ENCODE data around the gene HKDC1.
"Not testable (repeated sequence)": the region's sequence is repeated elsewhere in the genome, so short reads cannot be mapped to it uniquely, and the experiment has no call there.

The HKDC1 gene
- total RNA-seq, result 5.5 to 8.4 reads per million in 2 donors

GRCh38 chr10:69220041-69220451 lies at the start of gene HKDC1:
Gene HKDC1, plus strand, starts transcription at chr10:69220332. Its CDS starts 104 bp downstream, at chr10:69220436.
- DNase-seq, result no peak

DNA sequence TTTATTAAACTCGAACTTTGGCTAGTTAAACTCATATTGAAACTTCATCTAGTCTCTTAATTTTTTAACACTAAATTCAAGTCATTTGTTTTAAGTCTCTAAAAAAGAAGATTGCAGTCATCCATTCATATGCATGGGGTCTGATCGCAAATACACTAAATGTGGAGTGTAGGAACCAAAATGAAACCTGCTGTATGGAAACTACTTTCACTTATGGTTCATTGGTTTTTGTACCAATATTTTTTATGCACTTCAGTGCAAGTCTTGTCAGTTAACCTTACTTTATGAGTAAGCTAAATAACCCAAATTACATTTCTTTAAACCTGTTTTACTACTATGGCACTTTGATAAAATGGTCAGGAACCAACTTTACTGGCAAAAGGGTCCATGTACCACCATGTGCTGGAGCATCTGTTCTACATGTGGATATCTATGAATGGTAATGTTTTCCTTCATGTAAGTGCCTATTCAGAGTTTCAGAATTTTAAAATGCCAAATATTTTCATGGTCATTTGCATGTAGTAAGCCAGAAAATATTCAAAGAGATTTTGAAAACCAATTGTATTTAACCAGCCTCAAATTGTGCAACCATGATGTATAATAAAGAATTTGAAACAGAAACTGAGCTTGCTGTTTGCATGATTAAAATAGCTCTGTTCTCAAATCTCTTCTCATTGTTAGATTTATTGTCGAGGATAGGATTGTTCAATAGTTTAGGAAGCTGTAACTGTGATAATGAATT lies 47.7 kb upstream of the HKDC1 start:
- no peak for DNase-seq

- not testable (repeated sequence) for DNase-seq
Observed at GRCh38 chr10:69175326-69175725, 44.8 kb upstream of the HKDC1 start.

GRCh38 chr10:69176823-69177222 lies 43.3 kb upstream of the HKDC1 start:
- DNase-seq, result no peak

- DNase-seq, result peak; percentile 21
Observed at GRCh38 chr10:69179089-69179742, 40.9 kb upstream of the HKDC1 start.

DNA sequence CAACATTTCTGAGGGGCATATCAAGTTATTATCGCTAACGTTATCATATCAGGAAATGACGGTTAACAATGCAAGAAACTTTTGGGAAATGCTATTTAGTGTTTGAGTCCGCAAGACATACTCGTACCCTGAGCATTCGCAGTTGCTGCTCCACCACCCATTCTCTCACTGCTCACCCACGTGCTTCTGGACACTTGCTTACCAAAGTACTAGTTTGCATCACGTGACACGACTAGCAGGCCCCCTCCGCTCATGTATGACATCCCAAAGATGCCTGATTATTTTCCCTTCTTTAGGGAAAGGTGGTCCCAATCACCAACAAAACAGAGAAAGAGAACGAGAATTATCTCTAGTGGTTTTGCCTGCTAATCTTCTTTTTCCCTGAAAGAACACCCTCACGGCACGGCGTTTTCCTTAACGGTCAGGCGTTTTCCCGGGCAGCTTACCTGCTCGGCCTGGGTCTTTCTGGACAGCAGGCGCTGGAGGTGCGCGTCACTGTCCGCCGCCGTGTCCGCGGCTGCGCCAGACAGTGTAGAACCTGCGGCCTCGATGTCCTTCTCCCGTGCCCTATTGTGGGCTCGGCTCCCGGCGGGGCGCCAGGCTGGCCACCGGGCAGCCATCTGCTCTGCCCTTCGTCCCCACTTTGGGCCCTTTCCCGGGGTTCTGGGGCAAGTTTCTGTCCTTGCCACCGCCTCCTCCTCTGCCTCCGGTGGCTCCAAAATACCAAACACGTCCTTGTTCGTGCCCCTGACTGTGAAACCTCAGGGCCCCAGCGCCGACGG lies 40.2 kb upstream of the HKDC1 start, which contains the start of gene SUPV3L1:
Gene SUPV3L1, plus strand, starts transcription at position 492 of the 782 bp plus-strand sequence. Its CDS starts 58 bp downstream, at position 550.
- peak; percentile 74 for DNase-seq

- peak; percentile 1 for DNase-seq
Observed at GRCh38 chr10:69180525-69181204, 39.5 kb upstream of the HKDC1 start.

GRCh38 chr10:69181433-69181832 lies 38.7 kb upstream of the HKDC1 start:
- DNase-seq, result no peak

DNA sequence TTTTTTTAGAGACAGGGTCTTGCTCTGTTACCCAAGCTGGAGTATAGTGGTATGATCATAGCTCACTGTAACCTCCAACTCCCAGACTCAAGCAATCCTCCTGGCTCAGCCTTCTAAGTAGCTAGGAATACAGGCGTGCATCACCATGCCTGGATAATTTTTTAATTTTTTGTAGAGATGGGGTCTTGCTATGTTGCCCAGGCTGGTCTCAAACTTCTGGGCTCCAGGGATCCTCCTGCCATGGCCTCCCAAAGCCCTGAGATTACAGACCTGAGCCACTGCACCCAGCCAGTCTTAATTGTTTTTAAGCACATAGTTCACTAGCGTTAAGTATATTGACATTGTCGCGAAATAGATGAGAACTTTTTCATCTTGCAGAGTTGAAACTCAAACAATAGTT lies 38.1 kb upstream of the HKDC1 start:
- DNase-seq, result no peak

DNA sequence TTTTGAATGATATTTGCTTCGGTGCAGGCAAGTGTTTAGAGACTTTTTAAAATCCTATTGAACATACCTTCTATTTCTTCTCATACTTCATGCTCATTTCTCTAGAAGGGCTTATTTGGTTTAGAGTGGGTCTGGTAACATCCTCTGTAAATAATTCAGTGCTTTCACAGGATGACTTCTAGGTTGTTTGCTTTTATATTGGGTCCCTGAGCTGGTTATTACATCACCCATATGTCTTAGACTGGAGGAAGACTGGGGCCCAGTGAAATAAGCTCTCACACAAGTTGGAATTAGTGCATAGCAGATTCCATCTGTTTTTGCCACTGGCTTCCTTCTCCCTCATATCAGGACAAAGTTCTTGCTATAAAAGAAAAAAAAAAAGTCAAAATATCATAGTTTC lies 33.6 kb upstream of the HKDC1 start:
- no peak for DNase-seq

DNA sequence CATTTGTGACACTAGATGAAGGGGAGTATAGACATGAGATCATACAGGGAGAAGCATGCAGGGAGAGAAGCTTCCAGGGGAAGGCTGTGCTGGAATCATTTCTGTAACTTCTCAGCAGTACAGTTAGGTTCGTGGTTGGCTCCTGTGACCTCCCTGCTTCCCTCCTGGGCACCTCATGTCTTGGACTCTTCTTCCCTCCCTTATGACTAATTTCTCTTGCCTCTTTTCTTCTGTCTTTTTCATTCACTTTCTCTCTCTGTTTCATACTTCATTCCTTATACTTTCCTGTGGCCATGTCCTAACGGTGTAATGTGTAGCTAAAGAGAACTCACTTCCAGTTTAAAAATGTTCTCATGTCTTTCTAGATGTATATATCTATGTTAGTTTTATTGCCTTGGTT lies 19.1 kb upstream of the HKDC1 start:
- DNase-seq, result no peak

- DNase-seq, result no peak
Observed at GRCh38 chr10:69202332-69202731, 17.8 kb upstream of the HKDC1 start.

- no peak for DNase-seq
Observed at GRCh38 chr10:69208761-69209160, 11.4 kb upstream of the HKDC1 start.

DNA sequence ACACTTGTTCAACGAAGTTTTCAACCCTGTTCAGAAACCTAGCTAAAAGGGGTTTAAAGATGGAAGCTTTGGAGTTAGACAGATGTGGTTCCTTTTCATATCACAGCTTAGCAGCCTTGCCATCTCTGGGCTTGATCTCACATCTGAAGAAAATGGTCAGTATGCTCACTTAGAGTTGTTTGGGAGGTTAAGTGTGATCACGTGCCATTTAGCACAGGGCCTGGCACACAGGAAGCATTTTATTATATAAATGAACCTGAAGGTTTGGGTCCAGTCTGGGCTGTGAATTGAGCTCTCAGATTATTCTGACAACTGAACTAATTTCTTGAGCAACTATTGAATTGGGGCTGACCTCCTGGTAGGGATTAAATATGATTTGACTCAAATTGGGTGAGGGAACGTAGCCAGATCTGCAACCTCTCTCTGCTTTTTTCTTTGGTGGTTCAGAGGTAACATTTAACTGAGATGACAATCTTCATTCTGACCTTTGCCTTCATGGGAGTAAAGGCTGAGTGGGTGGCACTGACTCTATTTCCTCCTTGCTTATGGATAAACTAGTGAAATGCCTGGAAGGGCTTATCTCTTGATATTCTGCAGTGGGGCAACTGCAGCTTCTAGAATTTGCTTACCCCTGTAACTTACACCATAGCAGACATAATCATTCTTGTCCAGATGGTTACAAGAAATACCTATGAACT lies 10.2 kb upstream of the HKDC1 start:
- no peak for DNase-seq

DNA sequence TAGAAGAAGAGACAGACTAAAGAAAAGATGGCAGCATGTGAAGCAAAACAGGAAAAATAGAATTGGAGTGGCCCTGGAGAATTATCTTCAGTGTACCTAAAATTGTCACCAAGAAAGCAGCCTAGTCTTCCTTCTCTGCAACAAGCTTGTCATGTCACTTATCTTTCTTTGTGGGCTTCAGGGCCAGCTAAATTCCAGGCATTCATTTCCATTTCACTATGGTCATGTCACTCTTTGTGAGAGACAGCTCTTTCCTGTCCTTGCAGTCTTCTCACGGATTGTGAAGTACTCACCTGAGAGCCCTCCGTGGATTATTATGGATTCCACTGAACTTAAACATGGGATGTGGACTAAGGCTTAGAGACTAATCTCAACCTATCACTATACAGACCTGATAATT lies 9.0 kb upstream of the HKDC1 start:
- DNase-seq, result no peak

- no peak for DNase-seq
Observed at GRCh38 chr10:69211524-69211923, 8.6 kb upstream of the HKDC1 start.

GRCh38 chr10:69213591-69214311 lies 6.4 kb upstream of the HKDC1 start:
- no peak for DNase-seq

- DNase-seq, result no peak
Observed at GRCh38 chr10:69214666-69215131, 5.4 kb upstream of the HKDC1 start.

DNA sequence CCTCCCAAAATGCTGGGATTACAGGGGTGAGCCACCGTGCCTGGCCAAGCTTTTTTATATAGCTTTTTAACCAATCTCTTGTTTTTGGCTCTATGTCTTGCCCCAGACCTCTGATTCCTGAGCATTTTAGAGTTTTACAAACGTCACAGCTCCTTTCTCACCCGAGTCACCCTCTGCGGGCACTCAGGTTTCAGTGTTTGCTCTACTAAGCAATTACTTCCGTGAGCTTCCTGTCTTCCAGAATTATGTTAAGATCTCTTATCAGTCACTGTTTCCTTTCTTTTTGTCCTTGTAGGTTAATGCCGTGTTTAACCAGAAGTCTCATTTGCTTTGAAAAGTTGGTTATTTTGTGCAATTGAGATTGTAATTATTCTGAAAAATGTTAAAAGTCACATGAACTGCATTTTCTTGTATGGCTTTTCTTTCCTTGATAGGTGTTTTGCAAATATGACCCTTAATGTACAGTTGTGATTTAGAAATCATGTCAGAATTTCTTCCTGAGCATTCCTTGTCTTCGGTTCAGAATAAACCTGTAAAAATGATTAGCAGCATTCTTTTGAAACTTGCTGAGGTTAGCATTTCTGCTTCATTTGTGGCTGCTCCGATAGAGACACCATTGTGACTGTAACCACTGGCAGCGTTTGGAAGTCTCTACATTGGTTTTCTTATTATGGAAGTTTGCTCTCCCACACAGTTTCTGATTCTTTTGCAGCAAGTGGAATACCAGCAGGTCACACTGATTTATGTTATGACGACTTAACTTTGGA lies 4.5 kb upstream of the HKDC1 start:
- no peak for DNase-seq

GRCh38 chr10:69216577-69217118 lies 3.5 kb upstream of the HKDC1 start:
- no peak for DNase-seq
